ENCODE measurements around the gene AGBL4. TPM values are rescaled to one million over a fixed set of nuclear protein-coding genes. Genes with fewer than 3 reads are reported as not detected.

Gene AGBL4
- total RNA-seq, 1 experiment from 2014 or later = not detected

DNA sequence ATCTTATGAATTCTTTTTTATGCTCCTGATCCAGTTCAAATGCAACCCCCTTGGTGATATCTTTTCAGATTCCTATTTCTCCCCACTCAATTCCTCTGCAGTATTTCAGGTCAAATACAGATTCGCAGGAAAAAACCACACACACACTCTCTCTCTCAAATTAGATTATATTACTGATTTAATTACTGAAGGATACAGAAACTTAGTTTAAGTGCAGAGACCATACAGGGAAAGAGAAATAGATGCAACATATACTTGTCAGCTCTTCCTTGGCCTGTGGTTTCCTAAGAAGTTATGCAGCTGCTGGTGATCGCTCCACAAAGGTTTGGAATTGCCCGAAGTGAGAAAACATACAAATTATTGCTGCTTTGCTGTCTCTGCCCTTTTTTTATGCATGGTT is 400.9 kb downstream of the AGBL4 start:
- no TSS peak for BruUV-seq (replicated peaks)
- intact Hi-C loops (cut with micrococcal nuclease; ENCODE audit: unreplicated experiment) = no loop called here
- no peaks in the 10 kb centered on the region for H3K36me3 ChIP-seq (ENCODE audit: control insufficient read depth, insufficient read depth, low read length)
- H3K4me1 ChIP-seq = no peaks in the 10 kb centered on the region
- no peaks in the 10 kb centered on the region for H3K27me3 ChIP-seq (replicated peaks; ENCODE audit: control insufficient read depth, insufficient read depth, low read length)
- no peak overlapping the region for H3K27ac Mint-ChIP-seq (ENCODE audit: unreplicated experiment)
- no peak overlapping the region for H3K4me3 Mint-ChIP-seq (ENCODE audit: unreplicated experiment)
- ChIA-PET POLR2A (no interaction called here), CTCF (no interaction called here)
- no peaks in the 10 kb centered on the region for H3K36me3 Mint-ChIP-seq (ENCODE audit: insufficient read depth, unreplicated experiment)
- H3K9me3 ChIP-seq = no peaks in the 10 kb centered on the region
- no peak for DNase-seq
- no peaks in the 10 kb centered on the region for H3K27me3 Mint-ChIP-seq (ENCODE audit: insufficient read depth, unreplicated experiment)
- no peak overlapping the region for H3K4me3 ChIP-seq (ENCODE audit: low read depth, low read length)
- H3K9me3 Mint-ChIP-seq (ENCODE audit: unreplicated experiment) = peaks cover 16% of the 10 kb centered on the region
- TF ChIP-seq CTCF (IDR thresholded peaks at IDR 0.05; ENCODE audit: insufficient read depth in 1 of 2, low read depth in 1 of 2, low read length in 1 of 2, severe bottlenecking in 1 of 2, unreplicated experiment in 1 of 2) = no peak
- no peaks in the 10 kb centered on the region for H3K4me1 Mint-ChIP-seq (ENCODE audit: low read depth, unreplicated experiment)

- no peaks in the 10 kb centered on the region for H3K27me3 ChIP-seq (replicated peaks; ENCODE audit: control insufficient read depth, insufficient read depth, low read length)
- H3K27me3 Mint-ChIP-seq (ENCODE audit: insufficient read depth, unreplicated experiment) = no peaks in the 10 kb centered on the region
- ChIA-PET CTCF (no interaction called here), POLR2A (no interaction called here)
- no peak for DNase-seq
- no peaks in the 10 kb centered on the region for H3K4me1 Mint-ChIP-seq (ENCODE audit: low read depth, unreplicated experiment)
- H3K9me3 ChIP-seq = no peaks in the 10 kb centered on the region
- no peak overlapping the region for H3K4me3 Mint-ChIP-seq (ENCODE audit: unreplicated experiment)
- H3K4me3 ChIP-seq (ENCODE audit: low read depth, low read length) = no peak overlapping the region
- H3K4me1 ChIP-seq = no peaks in the 10 kb centered on the region
- no peaks in the 10 kb centered on the region for H3K36me3 ChIP-seq (ENCODE audit: control insufficient read depth, insufficient read depth, low read length)
- no peak overlapping the region for H3K27ac Mint-ChIP-seq (ENCODE audit: unreplicated experiment)
- peaks cover 6% of the 10 kb centered on the region for H3K9me3 Mint-ChIP-seq (ENCODE audit: unreplicated experiment)
- no peak for TF ChIP-seq CTCF (IDR thresholded peaks at IDR 0.05; ENCODE audit: insufficient read depth in 1 of 2, low read depth in 1 of 2, low read length in 1 of 2, severe bottlenecking in 1 of 2, unreplicated experiment in 1 of 2)
- no peaks in the 10 kb centered on the region for H3K36me3 Mint-ChIP-seq (ENCODE audit: insufficient read depth, unreplicated experiment)
- intact Hi-C loops (cut with micrococcal nuclease; ENCODE audit: unreplicated experiment) = no loop called here
- no TSS peak for BruUV-seq (replicated peaks)
Observed at GRCh38 chr1:49606082-49606481, 417.7 kb downstream of the AGBL4 start.

DNA sequence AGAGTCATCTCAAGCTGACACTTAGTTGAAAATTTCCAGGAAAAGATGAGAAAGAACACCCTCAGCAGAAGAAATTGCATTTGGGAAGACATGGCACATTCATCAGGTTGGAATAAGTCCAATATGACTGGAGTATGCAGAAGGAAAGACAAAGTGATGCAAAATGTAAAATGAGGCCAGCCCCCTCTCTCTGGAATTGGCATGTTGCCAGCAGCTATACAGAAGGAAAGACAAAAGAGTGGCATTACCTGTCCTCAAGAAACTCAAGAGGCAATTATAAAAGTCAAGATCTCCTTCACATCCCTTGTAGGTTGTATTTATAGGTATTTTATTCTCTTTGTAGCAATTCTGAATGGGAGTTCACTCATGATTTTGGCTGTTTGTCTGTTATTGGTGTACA is 426.3 kb downstream of the AGBL4 start:
- CTCF ChIA-PET = no interaction called here
- H3K36me3 ChIP-seq (ENCODE audit: control insufficient read depth, insufficient read depth, low read length) = no peaks in the 10 kb centered on the region
- H3K27me3 ChIP-seq (replicated peaks; ENCODE audit: control insufficient read depth, insufficient read depth, low read length) = no peaks in the 10 kb centered on the region
- Mint-ChIP-seq H3K36me3 (ENCODE audit: insufficient read depth, unreplicated experiment) (no peaks in the 10 kb centered on the region), H3K27ac (ENCODE audit: unreplicated experiment) (no peak overlapping the region), H3K4me3 (ENCODE audit: unreplicated experiment) (no peak overlapping the region), H3K9me3 (ENCODE audit: unreplicated experiment) (peaks cover 36% of the 10 kb centered on the region), H3K27me3 (ENCODE audit: insufficient read depth, unreplicated experiment) (no peaks in the 10 kb centered on the region), H3K4me1 (ENCODE audit: low read depth, unreplicated experiment) (no peaks in the 10 kb centered on the region)
- POLR2A ChIA-PET = no interaction called here
- no peak overlapping the region for H3K4me3 ChIP-seq (ENCODE audit: low read depth, low read length)
- no peaks in the 10 kb centered on the region for H3K9me3 ChIP-seq
- DNase-seq = no peak
- intact Hi-C loops (cut with micrococcal nuclease; ENCODE audit: unreplicated experiment) = no loop called here
- H3K4me1 ChIP-seq = no peaks in the 10 kb centered on the region
- no peak for TF ChIP-seq CTCF (IDR thresholded peaks at IDR 0.05; ENCODE audit: insufficient read depth in 1 of 2, low read depth in 1 of 2, low read length in 1 of 2, severe bottlenecking in 1 of 2, unreplicated experiment in 1 of 2)
- no TSS peak for BruUV-seq (replicated peaks)
